Measurements from ENCODE around the gene COL18A1. TPM values are rescaled to one million over a fixed set of nuclear protein-coding genes. Genes with fewer than 3 reads are reported as not detected.
"Not testable (repeated sequence)": the region's sequence is repeated elsewhere in the genome, so short reads cannot be mapped to it uniquely, and the experiment has no call there.

COL18A1 gene
- total and polyA plus RNA-seq, 3 experiments from 2014 or later, result 1.9 to 4.7 (median 2.2) TPM

GRCh38 chr21:45439161-45439872, 34.4 kb downstream of the COL18A1 start:
- Histone ChIP-seq H3K4me3 (ENCODE audit: low read length) (peak overlapping the region; percentile 34), H3K27ac (ENCODE audit: low read depth, low read length) (peak overlapping the region; percentile 35), H3K36me3 (ENCODE audit: insufficient read depth, low read length) (no peaks in the 10 kb centered on the region), H3K9me3 (ENCODE audit: low read length) (no peaks in the 10 kb centered on the region), H3K27me3 (ENCODE audit: insufficient read depth, low read length, poor library complexity, severe bottlenecking) (no peaks in the 10 kb centered on the region), H3K4me1 (ENCODE audit: insufficient read depth, low read length) (peaks cover 7% of the 10 kb centered on the region)
- Mint-ChIP-seq H3K4me3 (peak overlapping the region in 5 of 7 donors; percentile 32 to 75 (median 68)), H3K9me3 (no peaks in the 10 kb centered on the region), H3K4me1 (peaks cover 4 to 8% (median 8%) of the 10 kb centered on the region in 3 donors), H3K27me3 (peaks cover 10 to 12% of the 10 kb centered on the region in 2 donors), H3K27ac (peak overlapping the region in 4 of 8 donors; percentile 36 to 77 (median 68)), H3K36me3 (no peaks in the 10 kb centered on the region)
- DNase-seq, result peak; percentile 72 to 86 (median 76)
- ChIA-PET CTCF (interaction anchor here (0.8 to 2.7 kb wide), 9 partner anchors 9 to 310 kb away, joined by 3 to 14 read pairs (median 4); no protein-coding TSS in a partner anchor), POLR2A (no interaction called here)

GRCh38 chr21:45439901-45440461, 35.0 kb downstream of the COL18A1 start:
- ChIA-PET CTCF (interaction anchor here (0.8 to 2.7 kb wide), 9 partner anchors 10 to 310 kb away, joined by 3 to 14 read pairs (median 4); no protein-coding TSS in a partner anchor), POLR2A (no interaction called here)
- H3K9me3 Mint-ChIP-seq, result no peaks in the 10 kb centered on the region

GRCh38 chr21:45440736-45441350, 35.9 kb downstream of the COL18A1 start:
- POLR2A ChIA-PET, result no interaction called here
- Mint-ChIP-seq H3K9me3 (no peaks in the 10 kb centered on the region), H3K4me1 (peaks cover 4 to 8% (median 8%) of the 10 kb centered on the region in 3 donors), H3K4me3 (peak overlapping the region in 1 of 7 donors; percentile 15), H3K27ac (peak overlapping the region in 1 of 8 donors; percentile 69), H3K27me3 (peaks cover 9 to 15% of the 10 kb centered on the region in 2 donors), H3K36me3 (no peaks in the 10 kb centered on the region)
- CTCF ChIA-PET, result interaction anchor here (1.0 to 2.7 kb wide), 4 partner anchors 148 to 311 kb away, joined by 3 to 14 read pairs (median 6); no protein-coding TSS in a partner anchor
- peak in 1 of 5 donors; percentile 27 for DNase-seq
- H3K4me1 ChIP-seq (ENCODE audit: insufficient read depth, low read length), result peaks cover 7% of the 10 kb centered on the region
- no peaks in the 10 kb centered on the region for H3K9me3 ChIP-seq (ENCODE audit: low read length)
- no peak overlapping the region for H3K4me3 ChIP-seq (ENCODE audit: low read length)
- H3K27ac ChIP-seq (ENCODE audit: low read depth, low read length), result no peak overlapping the region
- no peaks in the 10 kb centered on the region for H3K36me3 ChIP-seq (ENCODE audit: insufficient read depth, low read length)
- H3K27me3 ChIP-seq (ENCODE audit: insufficient read depth, low read length, poor library complexity, severe bottlenecking), result no peaks in the 10 kb centered on the region

More at GRCh38 chr21:45439901-45440461, 35.0 kb downstream of the COL18A1 start:
- Mint-ChIP-seq H3K4me3 (no peak overlapping the region), H3K27ac (peak overlapping the region in 1 of 8 donors; percentile 77), H3K27me3 (peaks cover 10 to 11% of the 10 kb centered on the region in 2 donors), H3K36me3 (no peaks in the 10 kb centered on the region), H3K4me1 (peaks cover 4 to 8% (median 8%) of the 10 kb centered on the region in 3 donors)
- H3K27ac ChIP-seq (ENCODE audit: low read depth, low read length), result no peak overlapping the region
- no peak overlapping the region for H3K4me3 ChIP-seq (ENCODE audit: low read length)
- peaks cover 7% of the 10 kb centered on the region for H3K4me1 ChIP-seq (ENCODE audit: insufficient read depth, low read length)
- H3K27me3 ChIP-seq (ENCODE audit: insufficient read depth, low read length, poor library complexity, severe bottlenecking), result no peaks in the 10 kb centered on the region
- no peaks in the 10 kb centered on the region for H3K9me3 ChIP-seq (ENCODE audit: low read length)
- no peaks in the 10 kb centered on the region for H3K36me3 ChIP-seq (ENCODE audit: insufficient read depth, low read length)
- DNase-seq, result peak in 1 of 5 donors; percentile 36

DNA sequence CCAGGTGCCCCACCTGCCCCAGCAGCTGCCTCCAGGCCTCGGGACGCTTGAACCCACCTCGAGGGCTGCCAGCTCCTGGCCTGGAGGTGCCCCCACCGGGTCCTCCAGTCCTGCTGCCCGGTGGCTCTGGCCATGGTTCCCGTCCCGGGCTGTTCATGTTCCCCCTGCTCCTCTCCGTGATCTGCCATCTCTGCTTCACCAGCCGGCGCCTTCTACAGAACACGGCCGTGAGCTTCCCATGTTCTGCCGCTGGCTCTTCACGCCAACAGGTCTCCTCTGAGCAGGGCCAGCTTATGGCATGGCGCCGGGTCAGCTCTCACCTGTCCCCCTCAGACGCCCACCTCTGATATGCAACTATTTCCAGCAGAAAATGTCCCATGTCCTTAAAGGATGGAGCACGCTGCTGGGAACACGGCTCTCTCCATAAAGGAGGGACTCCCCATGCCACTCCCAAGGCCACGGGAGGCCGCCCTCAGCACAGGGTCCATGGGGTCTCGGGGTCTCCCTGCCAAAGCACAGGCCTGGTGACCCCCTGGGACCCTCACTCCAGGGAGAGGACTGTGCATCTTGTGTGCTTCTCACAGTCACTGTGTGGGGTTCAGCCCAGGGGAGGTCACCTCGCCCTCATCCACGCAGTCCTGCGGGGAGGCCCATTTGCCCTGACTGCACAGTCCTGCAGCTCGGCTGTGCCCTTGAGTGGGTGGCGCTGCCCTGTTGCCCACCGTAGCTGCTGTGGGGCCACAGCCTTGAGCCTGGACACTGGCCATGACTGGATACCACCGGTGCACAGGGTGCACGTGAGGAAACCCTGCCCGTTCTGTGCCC, 36.7 kb downstream of the COL18A1 start:
- no peaks in the 10 kb centered on the region for H3K36me3 Mint-ChIP-seq
- POLR2A ChIA-PET, result no interaction called here
- Histone ChIP-seq H3K27ac (ENCODE audit: low read depth, low read length) (no peak overlapping the region), H3K27me3 (ENCODE audit: insufficient read depth, low read length, poor library complexity, severe bottlenecking) (no peaks in the 10 kb centered on the region), H3K9me3 (ENCODE audit: low read length) (no peaks in the 10 kb centered on the region), H3K36me3 (ENCODE audit: insufficient read depth, low read length) (no peaks in the 10 kb centered on the region), H3K4me1 (ENCODE audit: insufficient read depth, low read length) (peaks cover 7% of the 10 kb centered on the region), H3K4me3 (ENCODE audit: low read length) (no peak overlapping the region)
- CTCF ChIA-PET, result interaction anchor here (1.0 to 2.7 kb wide), 3 partner anchors 149 to 312 kb away, joined by 3 to 14 read pairs (median 5); no protein-coding TSS in a partner anchor
- DNase-seq, result peak in 1 of 5 donors; percentile 42
- peaks cover 9 to 16% of the 10 kb centered on the region in 2 donors for H3K27me3 Mint-ChIP-seq
- peak overlapping the region in 1 of 8 donors; percentile 68 for H3K27ac Mint-ChIP-seq
- H3K4me3 Mint-ChIP-seq, result no peak overlapping the region
- H3K9me3 Mint-ChIP-seq, result no peaks in the 10 kb centered on the region
- H3K4me1 Mint-ChIP-seq, result peaks cover 4 to 8% (median 8%) of the 10 kb centered on the region in 3 donors

DNA sequence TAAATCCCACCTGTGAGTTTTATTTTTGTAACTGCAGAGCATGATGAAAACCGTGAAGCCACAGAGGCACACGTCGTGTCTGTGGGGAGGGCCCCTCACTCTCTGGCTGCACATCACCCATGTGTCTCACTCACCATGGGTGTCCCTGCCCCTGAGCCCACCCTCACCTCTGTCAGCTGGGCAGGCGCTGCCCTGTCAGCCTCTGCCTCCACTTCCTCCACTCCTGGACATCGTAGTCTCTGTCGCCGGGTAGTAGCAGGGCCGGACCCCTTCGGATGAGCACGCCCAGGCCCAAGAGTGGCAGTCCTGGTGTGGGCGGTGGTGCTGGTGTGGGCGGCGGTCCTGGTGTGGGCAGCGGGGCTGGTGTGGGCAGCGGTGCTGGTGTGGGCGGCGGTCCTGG, 37.3 kb downstream of the COL18A1 start:
- Mint-ChIP-seq H3K36me3 (no peaks in the 10 kb centered on the region), H3K27ac (no peak overlapping the region), H3K27me3 (peaks cover 9 to 21% of the 10 kb centered on the region in 2 donors), H3K9me3 (no peaks in the 10 kb centered on the region), H3K4me3 (no peak overlapping the region), H3K4me1 (peaks cover 4 to 8% (median 8%) of the 10 kb centered on the region in 3 donors)
- no peak for DNase-seq
- POLR2A ChIA-PET, result no interaction called here
- Histone ChIP-seq H3K27ac (ENCODE audit: low read depth, low read length) (no peak overlapping the region), H3K4me1 (ENCODE audit: insufficient read depth, low read length) (peaks cover 7% of the 10 kb centered on the region), H3K27me3 (ENCODE audit: insufficient read depth, low read length, poor library complexity, severe bottlenecking) (no peaks in the 10 kb centered on the region), H3K36me3 (ENCODE audit: insufficient read depth, low read length) (no peaks in the 10 kb centered on the region), H3K9me3 (ENCODE audit: low read length) (no peaks in the 10 kb centered on the region), H3K4me3 (ENCODE audit: low read length) (no peak overlapping the region)
- CTCF ChIA-PET, result no interaction called here

- H3K36me3 ChIP-seq (ENCODE audit: insufficient read depth, low read length); H3K4me3 ChIP-seq (ENCODE audit: low read length); H3K9me3 Mint-ChIP-seq; H3K4me3 Mint-ChIP-seq; H3K4me1 ChIP-seq (ENCODE audit: insufficient read depth, low read length); H3K27me3 ChIP-seq (ENCODE audit: insufficient read depth, low read length, poor library complexity, severe bottlenecking); H3K36me3 Mint-ChIP-seq; CTCF ChIA-PET; H3K9me3 ChIP-seq (ENCODE audit: low read length); H3K27ac ChIP-seq (ENCODE audit: low read depth, low read length); H3K27ac Mint-ChIP-seq; H3K4me1 Mint-ChIP-seq: not testable (repeated sequence)
- DNase-seq, result peak in 1 of 5 donors; percentile 25
- POLR2A ChIA-PET, result interaction anchor here (0.7 kb wide), 1 partner anchor 988 kb away, joined by 8 read pairs; no protein-coding TSS in a partner anchor
- peaks cover 9 to 26% of the 10 kb centered on the region in 2 donors for H3K27me3 Mint-ChIP-seq
These were observed 38.0 kb downstream of the COL18A1 start for GRCh38 chr21:45442686-45443594.

Measured in CD8-positive, alpha-beta memory T cell (primary cell).